ENCODE measurements around the gene CDKN2B.

DNA sequence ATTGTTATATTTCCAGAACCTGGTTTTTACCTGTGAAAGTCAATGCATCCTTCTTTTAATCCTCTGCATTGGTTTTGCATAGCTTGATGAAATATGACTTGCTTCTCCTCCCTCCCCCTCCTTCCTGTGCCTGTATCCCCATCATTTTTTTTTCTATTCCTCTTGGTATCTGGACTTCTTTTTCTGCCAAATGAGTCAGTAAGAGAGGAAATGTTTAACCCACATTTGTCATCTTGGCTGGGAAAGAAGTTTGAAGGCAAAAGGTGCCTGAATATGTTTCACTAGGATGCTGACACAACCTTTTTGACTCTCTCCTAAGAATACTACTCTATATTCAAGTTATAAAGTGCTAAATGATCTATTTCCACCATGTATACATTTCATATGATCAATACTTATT is 35.5 kb upstream of the CDKN2B start:
- no peak for TF ChIP-seq CTCF (conservative IDR thresholded peaks at IDR 0.05; ENCODE audit: low read depth, low read length)
- TF ChIP-seq EZH2 (IDR thresholded peaks at IDR 0.05; ENCODE audit: low read length, unreplicated experiment), result no peak

All from PC-3 (cell line).